Neural cell (in vitro differentiated cells): ENCODE data around the gene SCYL1. TPM values are rescaled to one million over a fixed set of nuclear protein-coding genes. Genes with fewer than 3 reads are reported as not detected.

Source experiments
- H2AFZ ChIP-seq: fragments of 200-600, 300-800 bp; sonication (generic), shearing (Covaris generic); 2 replicates; pipeline ENCODE4 v1.6.0; 2014; ENCODE audit warnings: low read depth, mild to moderate bottlenecking, antibody characterized with exemption, low read length, moderate library complexity
- H3F3A ChIP-seq: fragments of 200-600 bp; shearing (Covaris generic); 2 replicates; pipeline ENCODE4 v1.6.1; 2016; ENCODE audit warnings: mild to moderate bottlenecking, moderate library complexity, mixed read lengths, antibody characterized with exemption, low read length; ENCODE audit not compliant: insufficient read depth, poor library complexity, severe bottlenecking
- H3K27ac ChIP-seq: fragments of 200-600, 300-800 bp; sonication (generic), shearing (Covaris generic); 2 replicates; pipeline ENCODE4 v1.5.1; 2014; ENCODE audit warnings: mild to moderate bottlenecking, low read length, moderate library complexity
- H3K27me3 ChIP-seq: fragments of 300-800, 200-600 bp; sonication (generic), shearing (Covaris generic); 2 replicates; pipeline ENCODE4 v1.6.0; 2014; ENCODE audit warnings: mild to moderate bottlenecking, low read depth, low read length, moderate library complexity; ENCODE audit not compliant: insufficient read depth
- H3K36me3 ChIP-seq: fragments of 300-800, 200-600 bp; sonication (generic), shearing (Covaris generic); 2 replicates; pipeline ENCODE4 v1.5.1; 2014; ENCODE audit warnings: mild to moderate bottlenecking, antibody characterized with exemption, low read length, moderate library complexity; ENCODE audit not compliant: insufficient read depth
- H3K4me2 ChIP-seq: fragments of 300-800, 200-600 bp; sonication (generic), shearing (Covaris generic); 2 replicates; pipeline ENCODE4 v1.6.0; 2014; ENCODE audit warnings: mild to moderate bottlenecking, low read length
- H3K4me3 ChIP-seq: fragments of 300-800, 200-600 bp; sonication (generic), shearing (Covaris generic); 2 replicates; pipeline ENCODE4 v1.5.1; 2014; ENCODE audit warnings: mild to moderate bottlenecking, low read length, moderate library complexity
- H3K79me2 ChIP-seq: fragments of 200-600 bp; shearing (Covaris generic); replicated peaks from 2 replicates; pipeline ENCODE4 v1.6.0; 2014; ENCODE audit warnings: mild to moderate bottlenecking, low read length, moderate library complexity; ENCODE audit not compliant: insufficient read depth
- H3K9ac ChIP-seq: fragments of 300-800, 200-600 bp; sonication (generic), shearing (Covaris generic); 2 replicates; pipeline ENCODE4 v1.6.1; 2016; ENCODE audit warnings: mild to moderate bottlenecking, low read length, mixed read lengths
- H3K9me2 ChIP-seq: fragments of 200-600 bp; shearing (Covaris generic); 2 replicates; pipeline ENCODE4 v1.6.1; 2016; ENCODE audit warnings: mild to moderate bottlenecking, low read length, mixed read lengths; ENCODE audit not compliant: insufficient read depth
- H3K9me3 ChIP-seq: fragments of 200-600, 300-800 bp; sonication (generic), shearing (Covaris generic); 2 replicates; pipeline ENCODE4 v1.6.1; 2016; ENCODE audit warnings: mild to moderate bottlenecking, mixed run types, low read length, moderate library complexity, mixed read lengths
- H4K20me1 ChIP-seq: fragments of 200-600 bp; shearing (Covaris generic); 2 replicates; pipeline ENCODE4 v1.6.1; 2016; ENCODE audit warnings: mild to moderate bottlenecking, mixed run types; ENCODE audit not compliant: insufficient read depth
- CTCF ChIP-seq: fragments of 450-650 bp; IDR thresholded peaks from 2 replicates; pipeline ENCODE4 v1.5.1; 2014; ENCODE audit warnings: antibody characterized with exemption, mild to moderate bottlenecking, moderate library complexity; ENCODE audit not compliant: poor library complexity, severe bottlenecking
- EP300 ChIP-seq: fragments of 450-650 bp; conservative IDR thresholded peaks from 2 replicates; pipeline ENCODE4 v1.6.1; 2014; ENCODE audit warnings: antibody characterized with exemption, mild to moderate bottlenecking, moderate library complexity; ENCODE audit not compliant: poor library complexity, severe bottlenecking
- EZH2 ChIP-seq: fragments of 200-600, 300-800 bp; shearing (Covaris generic), sonication (generic); IDR thresholded peaks from 2 replicates; pipeline ENCODE4 v1.6.1; 2014; ENCODE audit warnings: antibody characterized with exemption, low read length, borderline replicate concordance, mild to moderate bottlenecking; ENCODE audit not compliant: insufficient read depth, poor library complexity, severe bottlenecking
- MXI1 ChIP-seq: fragments of 450-650 bp; conservative IDR thresholded peaks from 2 replicates; pipeline ENCODE4 v1.6.1; 2014; ENCODE audit warnings: antibody characterized with exemption, mild to moderate bottlenecking; ENCODE audit not compliant: poor library complexity, severe bottlenecking
- POLR2AphosphoS5 ChIP-seq: IDR thresholded peaks from 2 replicates; pipeline ENCODE4 v1.6.1; 2012
- RAD21 ChIP-seq: fragments of 450-650 bp; conservative IDR thresholded peaks from 2 replicates; pipeline ENCODE4 v1.6.1; 2014; ENCODE audit warnings: antibody characterized with exemption, mild to moderate bottlenecking, moderate library complexity
- REST ChIP-seq: IDR thresholded peaks from 2 replicates; pipeline ENCODE4 v1.6.1; 2012; ENCODE audit warnings: borderline replicate concordance
- SMC3 ChIP-seq: fragments of 450-650 bp; conservative IDR thresholded peaks from 2 replicates; pipeline ENCODE4 v1.6.1; 2014; ENCODE audit warnings: antibody characterized with exemption, mild to moderate bottlenecking, moderate library complexity; ENCODE audit not compliant: poor library complexity
- TAF1 ChIP-seq: IDR thresholded peaks from 2 replicates; pipeline ENCODE4 v1.6.1; 2012; ENCODE audit warnings: low read depth
- polyA plus RNA-seq: library from polyadenylated mRNA; depleted of rRNA; stranded (reverse); fragments of >200 nt; gene quantifications from 2 replicates; pipeline ENCODE4 v1.2.3, GENCODE V29; 2014

Gene SCYL1
- polyA plus RNA-seq, 1 donor from 2014 or later, result 48.3 TPM

GRCh38 chr11:65569973-65570918 is 45.4 kb downstream of the SCYL1 start, which contains the start of gene ZNRD2:
Gene ZNRD2, plus strand, starts transcription at chr11:65570477. Its CDS starts 15 bp downstream, at chr11:65570492.
- H3K9me3 ChIP-seq, result no peaks in the 10 kb centered on the region
- H3K4me3 ChIP-seq, result peak within 1 kb of the TSS; percentile 82
- peaks cover 9% of the 10 kb centered on the region for H3F3A ChIP-seq
- no peaks in the 10 kb centered on the region for H3K9me2 ChIP-seq
- H3K36me3 ChIP-seq, result no peaks in the 10 kb centered on the region
- peak within 1 kb of the TSS; percentile 91 for H3K9ac ChIP-seq
- peaks cover 15% of the 10 kb centered on the region for H4K20me1 ChIP-seq
- peak within 1 kb of the TSS; percentile 99 for H3K4me2 ChIP-seq
- TF ChIP-seq RAD21 (peak; percentile 55), REST (peak; percentile 34), MXI1 (peak; percentile 96), TAF1 (no peak), EP300 (peak; percentile 80), EZH2 (no peak), SMC3 (peak; percentile 67), CTCF (peak; percentile 90), POLR2AphosphoS5 (peak; percentile 95)
- H3K79me2 ChIP-seq, result peaks cover 50% of the 10 kb centered on the region
- H2AFZ ChIP-seq, result peak within 1 kb of the TSS; percentile 41
- peak within 1 kb of the TSS; percentile 95 for H3K27ac ChIP-seq
- H3K27me3 ChIP-seq, result peaks cover 4% of the 10 kb centered on the region

- peaks cover 15% of the 10 kb centered on the region for H4K20me1 ChIP-seq
- no peak overlapping the region for H2AFZ ChIP-seq
- TF ChIP-seq TAF1 (no peak), EZH2 (no peak), RAD21 (no peak), CTCF (no peak), REST (no peak), MXI1 (no peak), SMC3 (no peak)
- peak overlapping the region; percentile 96 for H3K4me2 ChIP-seq
- H3K27ac ChIP-seq, result peak overlapping the region; percentile 73
- H3K9ac ChIP-seq, result peak overlapping the region; percentile 91
- H3K9me3 ChIP-seq, result no peaks in the 10 kb centered on the region
- peaks cover 9% of the 10 kb centered on the region for H3F3A ChIP-seq
- H3K79me2 ChIP-seq, result peaks cover 54% of the 10 kb centered on the region
- H3K36me3 ChIP-seq, result no peaks in the 10 kb centered on the region
- no peaks in the 10 kb centered on the region for H3K9me2 ChIP-seq
- peaks cover 7% of the 10 kb centered on the region for H3K27me3 ChIP-seq
- H3K4me3 ChIP-seq, result peak overlapping the region; percentile 82
Measured at GRCh38 chr11:65571420-65571819, 46.5 kb downstream of the SCYL1 start.
